BLaER1 treated with 17β-estradiol and CSF1 and Interleukin-3, amounts not matched to agents 10 nM and 100 nM (cell line): Measurements from ENCODE around the gene RALGPS2.

Source experiments
- H3K27ac ChIP-seq, 11 experiments: shearing (Covaris generic); formaldehyde crosslinking; 2 replicates each; pipeline ENCODE4 v1.8.1; 2022
- H3K27me3 ChIP-seq, 11 experiments: shearing (Covaris generic); formaldehyde crosslinking; 2 replicates each; pipeline ENCODE4 v1.8.1; 2022
- H3K36me3 ChIP-seq, 11 experiments: shearing (Covaris generic); formaldehyde crosslinking; 2 replicates each; pipeline ENCODE4 v1.8.1; 2022
- H3K4me1 ChIP-seq, 10 experiments: shearing (Covaris generic); formaldehyde crosslinking; 2 replicates each; pipeline ENCODE4 v1.8.1; 2022
- H3K4me2 ChIP-seq, 11 experiments: shearing (Covaris generic); formaldehyde crosslinking; 2 replicates each; pipeline ENCODE4 v1.8.1; 2022
- H3K4me3 ChIP-seq, 10 experiments: shearing (Covaris generic); formaldehyde crosslinking; 2 replicates each; pipeline ENCODE4 v1.8.1; 2022
- H3K9ac ChIP-seq, 11 experiments: shearing (Covaris generic); formaldehyde crosslinking; 2 replicates each; pipeline ENCODE4 v1.8.1; 2022
- H3K9me3 ChIP-seq, 11 experiments: shearing (Covaris generic); formaldehyde crosslinking; replicated peaks in 1 of 11; 2 replicates each; pipeline ENCODE4 v1.8.1; 2022
- H4K20me1 ChIP-seq, 11 experiments: shearing (Covaris generic); formaldehyde crosslinking; 2 replicates each; pipeline ENCODE4 v1.8.1; 2022
- Cebpa-rat ChIP-seq, 11 experiments: shearing (Covaris generic); IDR thresholded peaks; 2 replicates each; pipeline ENCODE4 v1.8.1; 2022

RALGPS2 gene

DNA sequence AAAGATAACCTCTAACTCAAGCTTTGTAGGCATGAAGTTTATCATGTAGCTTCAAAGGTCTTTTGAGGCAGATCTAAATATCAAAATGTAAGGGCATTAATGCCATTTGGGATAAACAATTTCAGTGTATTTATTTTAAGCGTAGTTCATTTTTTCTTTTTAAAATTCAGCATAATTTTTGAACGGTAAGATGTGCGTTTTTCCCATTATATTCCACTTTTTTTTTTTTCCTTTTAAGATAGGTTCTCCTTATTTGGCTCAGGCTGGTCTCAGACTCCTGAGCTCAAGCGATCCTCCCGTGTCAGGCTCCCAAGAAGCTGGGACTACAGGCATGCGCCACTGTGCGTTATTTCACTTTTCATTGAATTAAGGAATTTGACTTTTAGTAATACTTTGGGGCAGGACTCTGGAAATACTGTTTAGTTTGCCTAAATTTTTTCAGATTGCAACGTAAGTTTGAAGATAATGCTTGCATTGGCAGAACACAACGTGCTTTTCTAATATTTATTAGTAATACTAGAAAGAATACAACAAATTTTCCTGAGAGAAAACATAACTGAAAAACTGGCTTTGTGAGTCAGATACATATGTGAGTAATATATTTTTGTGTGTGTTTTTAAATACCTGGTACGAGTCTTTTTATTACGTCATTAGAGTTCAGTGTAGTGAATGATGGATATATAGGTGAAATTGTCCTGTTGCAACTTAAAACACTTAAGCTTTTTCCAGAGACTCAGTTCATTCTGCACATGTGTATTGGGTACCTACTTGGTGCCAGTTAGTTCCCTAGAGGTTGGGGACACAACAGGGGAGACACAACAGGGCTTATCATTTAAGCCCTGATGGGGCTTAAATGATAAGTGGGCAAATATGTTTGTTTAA is 2.2 kb downstream of the RALGPS2 start:
- TF ChIP-seq Cebpa-rat (IDR thresholded peaks at IDR 0.05): no peak
- peaks cover 0 to 7% (median 0%) of the 10 kb centered on the region in 11 experiments; a peak in 4 of 22 replicates for H3K36me3 ChIP-seq
- no peak overlapping the region; a peak in 1 of 20 replicates for H3K4me3 ChIP-seq
- no peaks in the 10 kb centered on the region for H4K20me1 ChIP-seq
- H3K27me3 ChIP-seq: no peaks in the 10 kb centered on the region
- H3K27ac ChIP-seq: no peak overlapping the region
- peak overlapping the region in 9 of 11 experiments; percentile 54 to 93 (median 83); a peak in 15 of 22 replicates for H3K4me2 ChIP-seq
- H3K9ac ChIP-seq: no peak overlapping the region
- H3K9me3 ChIP-seq: peaks cover 1 to 17% (median 11%) of the 10 kb centered on the region in 11 experiments; a peak in 17 of 22 replicates
- peaks cover 5 to 19% (median 13%) of the 10 kb centered on the region in 10 experiments; a peak in 19 of 20 replicates for H3K4me1 ChIP-seq

DNA sequence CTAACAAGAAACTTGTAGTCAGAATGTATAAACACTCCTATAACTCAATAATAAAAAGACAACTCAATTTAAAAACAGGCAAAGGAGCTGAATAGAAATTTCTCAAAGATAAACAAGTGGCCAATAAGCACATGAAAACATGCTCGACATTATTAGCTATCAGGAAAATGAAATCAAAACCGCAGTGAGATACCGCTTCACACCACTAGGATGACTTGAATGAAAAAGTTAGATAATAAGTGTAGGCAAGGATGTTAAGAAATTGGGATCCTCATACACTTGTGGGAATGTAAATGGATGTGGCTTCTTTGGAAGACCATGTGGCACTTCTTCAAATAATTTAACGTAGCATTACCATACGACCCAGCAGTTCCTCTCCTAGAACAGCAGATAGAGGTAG is 8.9 kb downstream of the RALGPS2 start:
- peaks cover 7 to 29% (median 18%) of the 10 kb centered on the region in 11 experiments; a peak in 19 of 22 replicates for H3K9me3 ChIP-seq

GRCh38 chr1:178738780-178739179 is 13.7 kb downstream of the RALGPS2 start:
- Histone ChIP-seq H3K36me3 (peaks cover 3 to 45% (median 16%) of the 10 kb centered on the region in 11 experiments; a peak in 13 of 22 replicates), H4K20me1 (no peaks in the 10 kb centered on the region), H3K4me2 (no peak overlapping the region), H3K27ac (no peak overlapping the region), H3K4me3 (no peak overlapping the region), H3K27me3 (no peaks in the 10 kb centered on the region), H3K9me3 (peaks cover 0 to 12% (median 4%) of the 10 kb centered on the region in 11 experiments; a peak in 10 of 22 replicates), H3K9ac (no peak overlapping the region), H3K4me1 (peaks cover 0 to 11% (median 0%) of the 10 kb centered on the region in 10 experiments; a peak in 4 of 20 replicates)
- no peak for TF ChIP-seq Cebpa-rat (IDR thresholded peaks at IDR 0.05)

More for the DNA sequence above, 8.9 kb downstream of the RALGPS2 start:
- TF ChIP-seq Cebpa-rat (IDR thresholded peaks at IDR 0.05): no peak
- peaks cover 3 to 25% (median 13%) of the 10 kb centered on the region in 11 experiments; a peak in 12 of 22 replicates for H3K36me3 ChIP-seq
- no peaks in the 10 kb centered on the region for H3K27me3 ChIP-seq
- no peak overlapping the region for H3K9ac ChIP-seq
- no peaks in the 10 kb centered on the region for H3K4me1 ChIP-seq
- H3K27ac ChIP-seq: no peak overlapping the region
- H3K4me3 ChIP-seq: no peak overlapping the region
- H4K20me1 ChIP-seq: no peaks in the 10 kb centered on the region
- no peak overlapping the region for H3K4me2 ChIP-seq

- Histone ChIP-seq H3K4me3 (no peak overlapping the region), H3K27me3 (no peaks in the 10 kb centered on the region), H4K20me1 (no peaks in the 10 kb centered on the region), H3K4me1 (peaks cover 0 to 18% (median 0%) of the 10 kb centered on the region in 10 experiments; a peak in 4 of 20 replicates), H3K36me3 (peaks cover 3 to 45% (median 16%) of the 10 kb centered on the region in 11 experiments; a peak in 13 of 22 replicates), H3K27ac (no peak overlapping the region), H3K4me2 (no peak overlapping the region), H3K9ac (no peak overlapping the region), H3K9me3 (peaks cover 0 to 14% (median 4%) of the 10 kb centered on the region in 11 experiments; a peak in 10 of 22 replicates)
- no peak for TF ChIP-seq Cebpa-rat (IDR thresholded peaks at IDR 0.05)
Measured at GRCh38 chr1:178739285-178740045, 14.4 kb downstream of the RALGPS2 start.

DNA sequence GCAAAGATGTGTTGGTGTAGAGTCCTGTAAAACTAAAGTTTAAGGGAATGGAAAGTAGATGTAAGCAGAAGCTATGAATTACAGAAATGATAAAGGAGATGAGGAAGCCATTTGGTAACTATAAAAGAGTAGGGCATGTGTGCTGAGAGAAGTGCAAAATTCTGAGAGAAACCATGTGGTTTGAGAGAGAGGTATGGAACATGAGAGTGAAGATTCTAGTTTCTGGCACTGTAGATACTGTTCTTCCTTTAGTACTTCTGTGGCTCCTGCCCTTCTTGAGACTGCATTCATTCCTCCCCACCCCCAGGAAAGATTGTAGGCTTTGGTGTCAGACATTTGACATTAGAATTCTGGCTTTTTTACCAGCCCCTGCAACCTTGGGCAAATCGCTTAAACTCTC is 15.4 kb downstream of the RALGPS2 start:
- H3K9ac ChIP-seq: no peak overlapping the region
- no peak for TF ChIP-seq Cebpa-rat (IDR thresholded peaks at IDR 0.05)

DNA sequence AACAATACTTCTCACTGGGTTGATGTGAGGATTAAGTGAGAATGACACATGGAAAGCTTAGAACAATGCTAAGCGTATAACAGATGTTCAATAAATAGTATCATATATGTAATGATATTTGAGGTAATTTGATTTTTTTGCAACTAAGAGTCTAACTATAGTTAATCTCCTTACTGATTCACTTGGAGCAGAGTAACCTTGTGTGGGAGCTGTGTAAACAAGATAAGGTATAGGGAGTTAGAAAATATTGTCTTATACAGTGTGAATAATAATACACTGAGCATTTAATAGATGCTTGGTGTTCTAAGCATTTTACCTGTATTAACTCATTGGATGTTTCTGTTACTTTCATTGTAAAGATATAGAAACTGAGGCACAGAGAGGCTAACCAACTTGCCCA is 15.9 kb downstream of the RALGPS2 start:
- no peak overlapping the region for H3K27ac ChIP-seq
- no peak overlapping the region for H3K4me3 ChIP-seq
- no peaks in the 10 kb centered on the region for H4K20me1 ChIP-seq
- peaks cover 0 to 24% (median 0%) of the 10 kb centered on the region in 10 experiments; a peak in 4 of 20 replicates for H3K4me1 ChIP-seq
- H3K9me3 ChIP-seq: peaks cover 0 to 14% (median 4%) of the 10 kb centered on the region in 11 experiments; a peak in 10 of 22 replicates
- no peak overlapping the region for H3K4me2 ChIP-seq
- H3K9ac ChIP-seq: no peak overlapping the region
- H3K27me3 ChIP-seq: no peaks in the 10 kb centered on the region
- no peak for TF ChIP-seq Cebpa-rat (IDR thresholded peaks at IDR 0.05)
- H3K36me3 ChIP-seq: peaks cover 3 to 45% (median 16%) of the 10 kb centered on the region in 11 experiments; a peak in 13 of 22 replicates

More for the DNA sequence above, 15.4 kb downstream of the RALGPS2 start:
- peaks cover 0 to 24% (median 0%) of the 10 kb centered on the region in 10 experiments; a peak in 4 of 20 replicates for H3K4me1 ChIP-seq
- H4K20me1 ChIP-seq: no peaks in the 10 kb centered on the region
- no peak overlapping the region for H3K27ac ChIP-seq
- peaks cover 0 to 14% (median 4%) of the 10 kb centered on the region in 11 experiments; a peak in 10 of 22 replicates for H3K9me3 ChIP-seq
- H3K4me2 ChIP-seq: no peak overlapping the region
- peaks cover 3 to 45% (median 16%) of the 10 kb centered on the region in 11 experiments; a peak in 13 of 22 replicates for H3K36me3 ChIP-seq
- H3K4me3 ChIP-seq: no peak overlapping the region
- no peaks in the 10 kb centered on the region for H3K27me3 ChIP-seq

- H3K36me3 ChIP-seq: peaks cover 0 to 31% (median 11%) of the 10 kb centered on the region in 11 experiments; a peak in 9 of 22 replicates
- H3K4me3 ChIP-seq: no peak overlapping the region
- TF ChIP-seq Cebpa-rat (IDR thresholded peaks at IDR 0.05): no peak
- no peaks in the 10 kb centered on the region for H3K27me3 ChIP-seq
- H3K9me3 ChIP-seq: peaks cover 0 to 14% (median 4%) of the 10 kb centered on the region in 11 experiments; a peak in 9 of 22 replicates
- no peak overlapping the region for H3K9ac ChIP-seq
- no peaks in the 10 kb centered on the region for H4K20me1 ChIP-seq
- no peak overlapping the region; a peak in 1 of 22 replicates for H3K27ac ChIP-seq
- peaks cover 0 to 24% (median 0%) of the 10 kb centered on the region in 10 experiments; a peak in 4 of 20 replicates for H3K4me1 ChIP-seq
- peak overlapping the region in 2 of 11 experiments; percentile 30 to 33; a peak in 2 of 22 replicates for H3K4me2 ChIP-seq
Measured at GRCh38 chr1:178743801-178744200, 18.8 kb downstream of the RALGPS2 start.

DNA sequence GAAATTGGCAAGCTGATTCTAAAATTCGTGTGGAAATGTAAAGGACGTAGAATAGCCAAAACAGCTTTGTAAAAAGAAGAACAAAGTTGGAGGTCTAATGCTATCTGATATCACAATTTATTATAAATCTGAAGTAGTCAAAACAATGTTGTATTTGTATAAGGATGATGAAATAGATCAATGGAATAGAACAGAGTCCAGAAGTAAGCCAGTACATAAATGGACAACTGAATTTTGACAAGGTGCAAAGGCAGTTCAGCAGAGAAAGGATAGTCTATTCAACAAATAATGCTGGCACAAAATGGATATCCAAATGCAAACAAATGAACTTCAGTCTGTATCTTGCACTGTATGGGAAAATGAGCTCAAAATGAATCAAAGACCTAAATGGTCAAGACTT is 20.2 kb downstream of the RALGPS2 start:
- H3K4me2 ChIP-seq: no peak overlapping the region
- TF ChIP-seq Cebpa-rat (IDR thresholded peaks at IDR 0.05): no peak

More for the DNA sequence above, 20.2 kb downstream of the RALGPS2 start:
- Histone ChIP-seq H3K27ac (no peak overlapping the region), H3K27me3 (no peaks in the 10 kb centered on the region), H4K20me1 (no peaks in the 10 kb centered on the region), H3K9ac (no peak overlapping the region), H3K4me1 (peaks cover 0 to 24% (median 0%) of the 10 kb centered on the region in 10 experiments; a peak in 4 of 20 replicates), H3K9me3 (peaks cover 0 to 14% (median 4%) of the 10 kb centered on the region in 11 experiments; a peak in 9 of 22 replicates), H3K4me3 (no peak overlapping the region), H3K36me3 (peaks cover 0 to 29% (median 11%) of the 10 kb centered on the region in 11 experiments; a peak in 9 of 22 replicates)
